Fibroblast of skin of left biceps (primary cell): ENCODE measurements around the gene FRMD4B.

Experiments
- DNase-seq, 2 experiments: peaks; one replicate each; pipeline ENCODE4 v3.0.0-alpha.2; 2013; ENCODE audit warnings: low read depth in 2 of 2

FRMD4B gene

GRCh38 chr3:69203631-69204314 is 182.1 kb downstream of the FRMD4B start:
- no peak for DNase-seq

DNA sequence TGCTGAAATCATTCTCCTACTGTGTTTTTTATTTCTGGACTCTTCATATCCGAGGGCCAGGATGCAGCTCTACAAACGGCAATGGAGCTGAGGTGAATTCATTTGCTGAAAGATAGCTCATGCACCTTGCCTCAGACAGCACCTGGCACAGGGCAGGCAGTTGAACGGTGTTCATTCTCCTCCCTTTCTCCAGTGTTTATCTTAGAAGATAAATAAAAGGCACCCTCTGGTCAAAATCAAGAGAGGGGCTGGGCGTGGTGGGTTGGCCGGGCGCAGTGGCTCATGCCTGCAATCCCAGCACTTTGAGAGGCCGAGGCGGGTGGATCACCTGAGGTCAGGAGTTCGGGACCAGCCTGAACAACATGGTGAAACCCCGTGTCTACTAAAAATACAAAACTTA is 184.2 kb downstream of the FRMD4B start:
- DNase-seq, result no peak

DNA sequence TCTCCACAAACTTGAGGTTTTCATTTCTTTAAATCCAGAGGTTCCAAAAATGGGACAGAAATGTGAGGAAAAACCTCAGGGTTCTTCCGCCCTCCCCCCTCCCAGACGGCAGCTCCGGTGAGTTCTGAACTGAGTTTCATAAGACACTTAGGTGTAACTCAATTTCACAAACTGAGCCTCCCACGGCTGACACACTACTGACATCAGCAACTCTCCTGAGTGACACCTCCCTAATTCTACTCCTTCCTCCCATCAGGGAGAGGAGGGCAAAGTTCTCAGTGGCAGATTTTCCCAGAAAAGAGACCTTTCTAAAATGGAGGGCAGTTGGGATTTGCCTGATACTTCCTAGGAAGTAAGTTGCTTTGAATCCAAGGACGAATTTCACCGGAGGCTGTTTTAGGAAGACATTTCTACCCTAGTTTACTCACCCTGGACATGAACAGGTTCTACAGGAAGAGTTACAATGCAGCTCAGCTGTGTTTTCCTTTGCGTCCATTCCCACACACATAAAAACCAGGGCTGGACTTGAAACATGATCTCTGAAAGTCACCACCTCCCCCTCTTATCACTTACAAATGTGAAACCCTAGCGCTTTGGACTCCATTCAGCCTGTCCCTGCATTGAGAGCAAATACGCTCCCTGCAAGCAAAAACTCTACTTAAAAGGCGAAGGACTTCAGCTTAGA is 185.4 kb downstream of the FRMD4B start:
- DNase-seq, result no peak

DNA sequence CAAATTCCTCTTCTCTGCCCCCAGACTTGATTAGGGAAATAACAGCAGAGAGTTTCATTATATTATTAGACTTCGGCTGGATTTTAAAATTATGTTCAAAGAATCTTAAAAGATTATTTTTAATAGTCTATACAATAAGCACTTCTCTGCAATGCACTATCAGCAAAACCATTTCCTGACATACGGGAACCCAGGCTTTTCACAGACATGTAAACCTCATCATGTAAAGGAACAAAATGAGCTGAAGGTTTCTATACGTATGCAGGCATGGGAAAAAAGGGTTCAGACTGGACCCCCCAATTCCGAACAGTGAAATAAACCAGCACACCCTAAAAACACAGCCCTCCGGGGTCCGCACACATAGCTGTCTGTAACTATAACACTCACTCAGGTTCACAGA is 185.9 kb downstream of the FRMD4B start:
- no peak for DNase-seq

- no peak for DNase-seq
These were observed 187.9 kb downstream of the FRMD4B start for GRCh38 chr3:69197922-69198530.

DNA sequence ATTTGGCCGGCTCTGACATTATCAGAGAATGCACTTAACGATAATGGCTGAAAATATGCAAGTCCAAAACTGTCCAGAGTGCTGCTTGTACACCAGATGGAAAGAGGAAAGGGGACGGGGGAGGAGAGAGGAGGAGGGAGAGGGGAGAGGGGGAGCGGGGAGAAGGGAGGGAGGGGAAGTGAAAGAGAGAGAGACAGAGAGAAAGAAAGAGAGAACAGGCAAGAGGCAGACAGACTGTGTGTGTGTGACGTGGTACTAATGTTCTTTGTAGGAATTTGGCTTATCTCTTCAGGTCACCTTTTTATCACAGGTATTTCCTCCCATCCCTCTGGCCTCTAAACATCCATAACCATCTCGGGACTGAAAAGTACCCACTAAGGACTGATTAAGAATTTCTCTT is 188.4 kb downstream of the FRMD4B start:
- no peak for DNase-seq

DNA sequence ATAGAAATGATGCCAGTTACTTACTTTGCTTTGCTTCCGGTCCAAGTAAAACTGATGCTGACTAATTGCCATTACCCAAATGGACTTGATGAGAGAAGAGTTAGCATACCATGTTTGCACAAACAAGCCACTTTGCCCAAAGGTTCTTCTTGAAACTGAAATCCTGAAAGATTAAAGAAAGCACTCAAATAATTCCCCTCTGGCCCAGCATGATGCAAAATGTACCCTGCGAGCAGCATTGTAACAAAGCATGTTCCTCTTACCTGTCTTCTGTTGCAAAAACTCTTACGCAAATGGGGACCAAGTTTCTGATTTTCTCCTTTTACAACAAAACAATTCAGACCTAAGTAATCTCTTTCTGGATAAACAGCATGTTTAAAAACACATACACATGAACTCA is 189.0 kb downstream of the FRMD4B start:
- DNase-seq, result no peak

DNA sequence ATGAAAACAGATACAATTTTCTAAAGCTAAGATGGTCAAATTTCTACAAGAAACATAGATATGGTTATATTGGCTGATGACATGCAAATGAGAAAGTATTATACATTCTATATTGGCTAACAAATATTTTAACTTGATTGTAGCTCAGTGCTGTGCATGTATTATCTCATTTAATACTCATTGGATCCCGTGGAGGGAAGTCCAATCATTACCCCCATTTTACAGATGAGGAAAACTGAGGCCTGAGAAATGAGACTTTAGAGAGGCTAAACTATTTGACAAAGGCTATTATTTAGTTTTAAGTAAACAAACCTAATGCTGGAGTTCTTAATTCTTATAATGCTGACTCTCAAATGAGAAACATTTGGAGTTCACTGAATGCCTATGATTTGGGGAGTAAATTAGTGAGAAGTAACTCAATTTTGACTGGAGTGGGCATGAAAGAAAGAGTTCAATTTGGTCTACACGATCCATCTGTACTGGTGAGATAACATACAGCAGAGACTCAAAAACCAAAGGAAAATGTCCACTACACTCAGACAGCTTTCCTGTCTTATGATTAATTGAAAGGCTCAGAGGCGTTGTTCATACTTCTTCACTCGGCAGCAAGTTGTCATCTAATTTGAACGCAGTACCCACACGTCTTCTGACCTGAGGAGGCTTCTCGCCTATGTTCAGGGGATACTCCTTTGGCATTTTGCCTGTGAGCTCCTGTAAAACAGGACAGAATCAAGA is 191.3 kb downstream of the FRMD4B start:
- DNase-seq, result no peak

GRCh38 chr3:69193749-69194148 is 192.1 kb downstream of the FRMD4B start:
- no peak for DNase-seq

GRCh38 chr3:69191516-69191915 is 194.4 kb downstream of the FRMD4B start:
- no peak for DNase-seq

GRCh38 chr3:69189487-69189886 is 196.4 kb downstream of the FRMD4B start:
- DNase-seq, result no peak

DNA sequence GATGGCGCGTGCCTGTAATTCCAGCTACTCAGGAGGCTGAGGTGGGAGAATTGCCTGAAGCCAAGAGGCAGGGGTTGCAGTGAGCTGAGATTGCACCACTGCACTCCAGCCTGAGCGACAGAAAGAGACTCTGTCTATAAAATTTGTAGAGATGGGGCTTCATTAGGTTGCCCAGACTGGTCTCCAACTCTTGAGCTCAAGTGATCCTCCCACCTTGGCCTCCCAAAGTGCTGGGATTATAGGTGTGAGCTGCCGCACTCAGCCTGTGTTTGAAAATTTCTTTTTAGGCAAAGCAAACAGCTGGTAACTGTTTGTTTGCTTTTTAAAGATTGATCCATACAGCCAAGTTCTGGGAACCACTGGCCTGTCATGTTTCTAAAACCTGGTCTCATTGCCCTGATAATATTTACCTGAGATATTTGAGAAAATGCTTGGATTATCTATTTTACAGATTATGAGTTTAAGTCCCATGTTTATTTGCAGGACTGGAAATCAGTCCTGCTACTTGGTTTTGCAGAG is 199.3 kb downstream of the FRMD4B start:
- DNase-seq, result no peak

GRCh38 chr3:69182588-69183316 is 203.1 kb downstream of the FRMD4B start:
- DNase-seq, result peak; percentile 70 to 72

DNA sequence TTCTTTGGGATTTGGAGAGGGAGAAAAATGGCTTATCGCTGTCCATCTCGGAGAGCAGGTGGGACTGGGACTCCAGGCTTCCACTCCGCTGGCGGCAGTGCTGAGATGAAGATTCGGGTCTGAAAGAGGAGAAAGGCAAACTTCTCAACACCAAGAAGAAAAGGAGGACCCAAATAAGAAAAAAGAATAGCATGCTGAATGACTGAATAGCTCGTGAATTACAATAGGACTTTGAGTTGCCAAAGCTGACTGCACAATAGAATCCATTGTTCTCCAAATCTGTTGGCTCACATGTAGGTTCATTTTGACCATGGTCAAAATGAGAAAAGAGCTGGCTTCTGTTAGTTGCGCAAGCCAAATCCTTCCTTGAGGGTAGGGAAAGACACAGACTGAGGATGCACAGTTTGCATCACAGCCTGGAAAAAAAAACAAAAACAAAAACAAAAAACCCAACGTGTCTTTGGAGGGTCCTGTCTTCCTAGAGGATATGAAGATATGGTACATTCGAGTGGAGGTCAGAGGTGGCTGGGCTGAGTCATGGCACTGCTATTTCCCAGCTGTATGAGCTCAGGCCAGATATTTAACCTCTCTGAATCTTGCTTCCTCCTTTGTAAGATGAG is 204.2 kb downstream of the FRMD4B start:
- DNase-seq, result peak in 1 of 2 experiments; percentile 5

GRCh38 chr3:69180869-69181591 is 204.9 kb downstream of the FRMD4B start:
- DNase-seq, result no peak

DNA sequence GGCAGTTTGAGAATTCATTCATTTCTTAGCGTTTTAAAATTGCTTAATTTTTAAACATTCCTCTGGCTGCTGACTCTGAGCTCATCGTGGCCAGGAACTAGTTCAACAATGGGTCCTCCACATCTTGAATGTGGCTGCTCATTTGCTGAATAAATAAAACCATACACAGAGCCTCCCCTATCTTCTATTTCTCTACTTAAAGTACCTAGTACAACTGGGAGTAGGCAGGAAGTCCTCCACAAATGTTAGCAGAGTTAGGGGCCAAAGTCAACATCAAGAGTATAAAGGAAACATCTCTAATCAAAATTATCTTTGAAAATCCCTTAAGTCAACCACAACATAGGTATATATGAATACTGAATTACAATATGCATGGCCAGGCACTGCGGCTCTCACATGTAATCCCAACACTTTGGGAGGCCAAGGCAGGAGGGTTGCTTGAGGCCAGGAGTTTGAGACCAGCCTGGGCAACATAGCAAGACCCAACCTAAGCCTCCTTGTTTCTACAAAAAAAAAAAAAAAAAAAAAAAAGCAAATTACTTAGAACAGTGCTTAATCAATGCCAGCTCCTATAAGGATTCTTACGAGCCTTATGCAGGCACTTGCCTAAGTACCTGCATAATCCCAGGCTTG is 206.0 kb downstream of the FRMD4B start:
- DNase-seq, result no peak

GRCh38 chr3:69178838-69179739 is 206.8 kb downstream of the FRMD4B start:
- DNase-seq, result no peak

GRCh38 chr3:69178082-69178481 is 207.8 kb downstream of the FRMD4B start:
- no peak for DNase-seq
